HG03159 (cell line): ENCODE data around the gene IAPP.
"Not testable (repeated sequence)": the region's sequence is repeated elsewhere in the genome, so short reads cannot be mapped to it uniquely, and the experiment has no call there.

Experiments
- ATAC-seq: cut with Tn5 transposase; IDR thresholded peaks from one replicate; pipeline ENCODE4 v1.9.1; 2021; ENCODE audit warnings: mild to moderate bottlenecking, moderate library complexity; ENCODE audit not compliant: unreplicated experiment

Gene IAPP

GRCh38 chr12:21379218-21379617 lies 6.5 kb downstream of the IAPP start:
- ATAC-seq: no peak

DNA sequence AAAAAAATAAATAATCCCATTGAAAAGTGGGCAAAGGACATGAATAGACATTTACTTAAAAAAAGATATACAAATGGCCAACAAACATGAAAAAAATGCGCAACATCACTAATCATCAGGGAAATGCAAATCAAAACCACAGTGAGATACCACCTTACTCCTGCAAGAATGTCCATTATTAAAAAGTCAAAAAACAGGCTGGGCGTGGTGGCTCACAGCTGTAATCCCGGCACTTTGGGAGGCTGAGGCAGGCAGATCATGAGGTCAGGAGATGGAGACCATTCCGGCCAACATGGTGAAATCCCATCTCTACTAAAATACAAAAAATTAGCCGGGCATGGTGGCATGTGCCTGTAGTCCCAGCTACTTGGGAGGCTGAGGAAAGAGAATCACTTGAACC lies 8.6 kb downstream of the IAPP start:
- ATAC-seq: not testable (repeated sequence)

GRCh38 chr12:21384261-21384660 lies 11.6 kb downstream of the IAPP start:
- ATAC-seq: no peak

GRCh38 chr12:21387174-21387573 lies 14.5 kb downstream of the IAPP start:
- ATAC-seq: no peak

DNA sequence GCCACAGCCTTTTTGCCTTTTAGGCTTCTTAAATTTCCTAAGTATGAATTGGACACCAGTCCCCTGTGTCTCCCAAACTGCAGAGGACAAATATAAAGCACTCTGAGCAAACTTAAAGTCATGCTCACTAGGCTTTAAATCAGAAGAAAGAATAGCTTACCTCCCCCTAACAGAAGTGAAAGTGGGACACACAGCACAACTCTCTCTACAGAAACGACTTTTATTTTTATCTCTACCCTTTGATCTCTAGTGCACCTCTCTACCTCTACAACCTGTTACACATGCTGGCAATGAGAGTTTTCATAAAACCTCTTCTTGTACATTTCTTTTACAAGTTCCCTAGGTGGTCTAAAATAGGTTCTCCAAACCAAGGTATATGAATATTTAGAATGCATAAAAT lies 19.7 kb downstream of the IAPP start:
- no peak for ATAC-seq

- not testable (repeated sequence) for ATAC-seq
These were observed 22.3 kb downstream of the IAPP start for GRCh38 chr12:21394828-21395626.

GRCh38 chr12:21413369-21414277 lies 40.9 kb downstream of the IAPP start:
- ATAC-seq: no peak

- ATAC-seq: no peak
These were observed 43.9 kb downstream of the IAPP start for GRCh38 chr12:21416511-21417121.

DNA sequence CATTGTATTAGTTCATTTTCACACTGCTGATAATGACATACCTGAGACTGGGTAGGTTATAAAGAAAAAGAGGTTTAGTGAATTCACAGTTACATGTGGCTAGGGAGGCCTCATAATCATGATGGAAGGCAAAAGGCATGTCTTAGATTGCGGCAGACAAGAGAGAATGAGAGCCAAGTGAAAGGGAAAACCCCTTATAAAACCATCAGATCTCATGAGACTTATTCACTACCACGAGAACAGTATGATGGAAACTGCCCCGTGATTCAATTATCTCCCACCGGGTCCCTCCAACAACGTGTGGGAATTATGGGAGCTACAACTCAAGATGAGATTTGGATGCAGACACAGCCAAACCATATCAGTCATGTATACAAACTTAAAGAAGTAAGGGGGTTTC lies 45.7 kb downstream of the IAPP start:
- ATAC-seq: not testable (repeated sequence)

DNA sequence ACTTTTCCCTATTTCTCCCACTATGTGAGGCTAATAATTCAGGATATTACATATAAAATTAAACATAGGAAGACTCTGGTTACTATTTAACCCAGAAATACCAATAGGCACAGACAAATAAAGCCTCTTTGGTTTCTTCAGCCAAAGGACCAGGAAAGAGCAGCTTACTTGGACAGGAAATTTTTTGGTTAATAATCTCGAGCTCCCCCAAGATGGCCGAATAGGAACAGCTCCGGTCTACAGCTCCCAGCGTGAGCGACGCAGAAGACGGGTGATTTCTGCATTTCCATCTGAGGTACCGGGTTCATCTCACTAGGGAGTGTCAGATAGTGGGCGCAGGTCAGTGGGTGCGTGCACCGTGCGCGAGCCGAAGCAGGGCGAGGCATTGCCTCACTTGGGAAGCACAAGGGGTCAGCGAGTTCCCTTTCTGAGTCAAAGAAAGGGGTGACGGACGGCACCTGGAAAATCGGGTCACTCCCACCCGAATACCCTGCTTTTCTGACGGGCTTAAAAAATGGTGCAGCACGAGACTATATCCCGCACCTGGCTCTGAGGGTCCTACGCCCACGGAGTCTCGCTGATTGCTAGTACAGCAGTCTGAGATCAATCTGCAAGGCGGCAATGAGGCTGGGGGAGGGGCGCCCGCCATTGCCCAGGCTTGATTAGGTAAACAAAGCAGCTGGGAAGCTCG lies 46.5 kb downstream of the IAPP start:
- ATAC-seq: not testable (repeated sequence)

- no peak for ATAC-seq
These were observed 55.5 kb downstream of the IAPP start for GRCh38 chr12:21428241-21428640.
